Hepatocyte (in vitro differentiated cells): ENCODE measurements around the gene PIK3AP1.

ENCODE experiments used
- EZH2 ChIP-seq: fragments of 200-600 bp; sonication (generic); IDR thresholded peaks from 2 replicates; pipeline ENCODE4 v1.6.1; 2016; ENCODE audit warnings: antibody characterized with exemption, mild to moderate bottlenecking, borderline replicate concordance
- EZH2phosphoT487 ChIP-seq: fragments of 200-600 bp; sonication (generic); IDR thresholded peaks from one replicate; pipeline ENCODE4 v1.6.1; 2018; ENCODE audit warnings: antibody characterized with exemption, mild to moderate bottlenecking, low read depth, moderate library complexity; ENCODE audit not compliant: unreplicated experiment, severe bottlenecking
- TF ChIP-seq, protein P1 (sequence below): fragments of 200-600 bp; sonication (generic); IDR thresholded peaks from 2 replicates; pipeline ENCODE4 v1.5.1; 2016; ENCODE audit warnings: antibody characterized with exemption, mild to moderate bottlenecking; ENCODE audit not compliant: poor library complexity

DNA sequence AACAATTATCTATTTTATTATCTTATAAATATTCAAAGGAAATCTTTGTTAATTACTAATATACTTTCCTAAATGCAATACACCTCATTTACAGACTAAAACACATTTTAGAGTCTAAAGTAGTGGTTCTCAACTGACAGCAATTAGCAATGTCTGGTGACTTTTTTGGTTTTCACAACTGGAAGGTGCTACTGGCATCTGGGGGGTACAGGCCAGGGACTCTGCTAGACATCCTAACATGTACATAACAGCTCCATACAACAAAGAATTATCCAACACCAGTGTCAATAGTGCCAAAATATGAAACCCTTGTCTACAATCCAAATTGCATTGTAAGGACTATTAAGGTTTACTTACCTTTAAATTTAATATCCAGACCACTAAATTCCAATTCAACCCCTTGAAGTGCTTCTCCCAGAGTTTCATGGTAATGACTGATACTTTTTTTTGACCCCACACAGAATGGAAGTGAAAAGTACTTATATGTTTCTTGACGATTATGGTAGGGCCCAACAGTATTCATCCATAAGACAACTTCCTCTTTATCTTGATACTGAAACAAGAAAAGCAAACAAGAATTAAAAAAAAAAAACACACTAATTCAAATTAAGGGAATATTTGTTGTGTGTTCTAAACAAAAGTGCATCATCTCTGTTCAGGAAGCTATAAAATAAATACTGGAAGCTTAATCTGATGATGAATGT lies 143.9 kb downstream of the PIK3AP1 start:
- TF ChIP-seq, protein P1, sequence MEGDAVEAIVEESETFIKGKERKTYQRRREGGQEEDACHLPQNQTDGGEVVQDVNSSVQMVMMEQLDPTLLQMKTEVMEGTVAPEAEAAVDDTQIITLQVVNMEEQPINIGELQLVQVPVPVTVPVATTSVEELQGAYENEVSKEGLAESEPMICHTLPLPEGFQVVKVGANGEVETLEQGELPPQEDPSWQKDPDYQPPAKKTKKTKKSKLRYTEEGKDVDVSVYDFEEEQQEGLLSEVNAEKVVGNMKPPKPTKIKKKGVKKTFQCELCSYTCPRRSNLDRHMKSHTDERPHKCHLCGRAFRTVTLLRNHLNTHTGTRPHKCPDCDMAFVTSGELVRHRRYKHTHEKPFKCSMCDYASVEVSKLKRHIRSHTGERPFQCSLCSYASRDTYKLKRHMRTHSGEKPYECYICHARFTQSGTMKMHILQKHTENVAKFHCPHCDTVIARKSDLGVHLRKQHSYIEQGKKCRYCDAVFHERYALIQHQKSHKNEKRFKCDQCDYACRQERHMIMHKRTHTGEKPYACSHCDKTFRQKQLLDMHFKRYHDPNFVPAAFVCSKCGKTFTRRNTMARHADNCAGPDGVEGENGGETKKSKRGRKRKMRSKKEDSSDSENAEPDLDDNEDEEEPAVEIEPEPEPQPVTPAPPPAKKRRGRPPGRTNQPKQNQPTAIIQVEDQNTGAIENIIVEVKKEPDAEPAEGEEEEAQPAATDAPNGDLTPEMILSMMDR = no peak
- TF ChIP-seq EZH2 (no peak), EZH2phosphoT487 (no peak)
